MM.1S (cell line): ENCODE results near the gene AMIGO2.

Source experiments
- DNase-seq: peaks from one replicate; pipeline ENCODE4 v3.0.0-alpha.2; 2015
- H2AFZ ChIP-seq: fragments of 300-600 bp; sonication (generic); 2 replicates; pipeline ENCODE4 v1.6.0; 2016; ENCODE audit warnings: antibody characterized with exemption, low read length
- H3F3A ChIP-seq: fragments of 300-600 bp; sonication (generic); 2 replicates; pipeline ENCODE4 v1.6.1; 2016; ENCODE audit warnings: mild to moderate bottlenecking, antibody characterized with exemption, low read length, moderate library complexity, mixed read lengths; ENCODE audit not compliant: insufficient read depth
- H3K27ac ChIP-seq: fragments of 300-600 bp; sonication (generic); 2 replicates; pipeline ENCODE4 v1.5.1; 2016; ENCODE audit warnings: mild to moderate bottlenecking, low read length
- H3K27me3 ChIP-seq: fragments of 300-600 bp; sonication (generic); replicated peaks from 2 replicates; pipeline ENCODE4 v1.6.0; 2016; ENCODE audit warnings: low read length; ENCODE audit not compliant: insufficient read depth
- H3K36me3 ChIP-seq: fragments of 300-600 bp; sonication (generic); replicated peaks from 2 replicates; pipeline ENCODE4 v1.6.1; 2016; ENCODE audit warnings: mild to moderate bottlenecking, low read length, mixed read lengths; ENCODE audit not compliant: insufficient read depth
- H3K4me1 ChIP-seq: fragments of 300-600 bp; sonication (generic); 2 replicates; pipeline ENCODE4 v1.6.1; 2016; ENCODE audit warnings: low read length, mixed read lengths
- H3K4me2 ChIP-seq: fragments of 300-600 bp; sonication (generic); 2 replicates; pipeline ENCODE4 v1.6.0; 2016; ENCODE audit warnings: low read depth, low read length
- H3K4me3 ChIP-seq: fragments of 300-600 bp; sonication (generic); 2 replicates; pipeline ENCODE4 v1.5.1; 2016; ENCODE audit warnings: low read length, mixed read lengths
- H3K79me2 ChIP-seq: fragments of 300-600 bp; sonication (generic); 2 replicates; pipeline ENCODE4 v1.6.1; 2016; ENCODE audit warnings: mixed run types, low read length, mixed read lengths
- H3K9ac ChIP-seq: fragments of 300-600 bp; sonication (generic); 2 replicates; pipeline ENCODE4 v1.6.1; 2016; ENCODE audit warnings: low read length, mixed read lengths
- H3K9me2 ChIP-seq: fragments of 300-600 bp; sonication (generic); replicated peaks from 2 replicates; pipeline ENCODE4 v1.6.1; 2016; ENCODE audit warnings: mild to moderate bottlenecking, low read length, mixed read lengths; ENCODE audit not compliant: insufficient read depth
- H3K9me3 ChIP-seq: fragments of 300-600 bp; sonication (generic); replicated peaks from 2 replicates; pipeline ENCODE4 v1.6.1; 2016; ENCODE audit warnings: mild to moderate bottlenecking, low read length, mixed read lengths; ENCODE audit not compliant: insufficient read depth
- H4K20me1 ChIP-seq: fragments of 300-600 bp; sonication (generic); 2 replicates; pipeline ENCODE4 v1.6.1; 2016; ENCODE audit warnings: mild to moderate bottlenecking, low read length, moderate library complexity, mixed read lengths; ENCODE audit not compliant: insufficient read depth
- EZH2 ChIP-seq: fragments of 300-600 bp; sonication (generic); optimal IDR thresholded peaks from 2 replicates; pipeline ENCODE3; 2017; ENCODE audit warnings: low read depth, mild to moderate bottlenecking, antibody characterized with exemption, low read length, mixed read lengths
- EZH2phosphoT487 ChIP-seq: fragments of 300-600 bp; sonication (generic); IDR thresholded peaks from 2 replicates; pipeline ENCODE4 v1.6.1; 2018; ENCODE audit warnings: antibody characterized with exemption, low read length
- TF ChIP-seq, protein P1 (sequence below): fragments of 300-600 bp; sonication (generic); IDR thresholded peaks from 2 replicates; pipeline ENCODE4 v1.5.1; 2016; ENCODE audit warnings: antibody characterized with exemption, low read length, mixed read lengths

The AMIGO2 gene

DNA sequence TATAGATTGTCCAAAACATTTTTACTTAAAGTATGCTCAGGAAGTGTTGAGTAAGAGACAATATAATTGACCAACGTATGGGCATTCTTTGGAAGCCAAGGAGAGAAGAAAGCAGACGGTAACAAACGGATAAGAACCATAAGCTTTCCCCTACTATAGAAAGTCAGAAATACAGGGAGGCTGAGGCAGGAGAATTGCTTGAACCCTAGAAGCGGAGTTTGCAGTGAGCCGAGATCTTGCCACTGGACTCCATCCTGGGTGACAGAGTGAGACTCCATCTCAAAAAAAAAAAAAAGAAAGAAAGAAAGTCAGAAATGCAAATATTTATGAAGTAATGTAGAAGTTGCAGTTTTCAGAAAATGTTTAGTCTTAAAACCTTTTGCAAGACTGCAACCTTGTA is 51.6 kb downstream of the AMIGO2 start:
- Histone ChIP-seq H3F3A (no peaks in the 10 kb centered on the region), H3K79me2 (no peaks in the 10 kb centered on the region), H3K4me1 (no peaks in the 10 kb centered on the region), H3K4me2 (no peak overlapping the region), H3K9me2 (no peaks in the 10 kb centered on the region), H3K9me3 (no peaks in the 10 kb centered on the region), H3K36me3 (no peaks in the 10 kb centered on the region), H4K20me1 (no peaks in the 10 kb centered on the region), H3K27ac (no peak overlapping the region), H2AFZ (no peak overlapping the region), H3K9ac (no peak overlapping the region), H3K27me3 (no peaks in the 10 kb centered on the region), H3K4me3 (no peak overlapping the region)
- TF ChIP-seq EZH2, result no peak
- TF ChIP-seq, protein P1, sequence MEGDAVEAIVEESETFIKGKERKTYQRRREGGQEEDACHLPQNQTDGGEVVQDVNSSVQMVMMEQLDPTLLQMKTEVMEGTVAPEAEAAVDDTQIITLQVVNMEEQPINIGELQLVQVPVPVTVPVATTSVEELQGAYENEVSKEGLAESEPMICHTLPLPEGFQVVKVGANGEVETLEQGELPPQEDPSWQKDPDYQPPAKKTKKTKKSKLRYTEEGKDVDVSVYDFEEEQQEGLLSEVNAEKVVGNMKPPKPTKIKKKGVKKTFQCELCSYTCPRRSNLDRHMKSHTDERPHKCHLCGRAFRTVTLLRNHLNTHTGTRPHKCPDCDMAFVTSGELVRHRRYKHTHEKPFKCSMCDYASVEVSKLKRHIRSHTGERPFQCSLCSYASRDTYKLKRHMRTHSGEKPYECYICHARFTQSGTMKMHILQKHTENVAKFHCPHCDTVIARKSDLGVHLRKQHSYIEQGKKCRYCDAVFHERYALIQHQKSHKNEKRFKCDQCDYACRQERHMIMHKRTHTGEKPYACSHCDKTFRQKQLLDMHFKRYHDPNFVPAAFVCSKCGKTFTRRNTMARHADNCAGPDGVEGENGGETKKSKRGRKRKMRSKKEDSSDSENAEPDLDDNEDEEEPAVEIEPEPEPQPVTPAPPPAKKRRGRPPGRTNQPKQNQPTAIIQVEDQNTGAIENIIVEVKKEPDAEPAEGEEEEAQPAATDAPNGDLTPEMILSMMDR, result no peak
- TF ChIP-seq EZH2phosphoT487, result no peak
- no peak for DNase-seq
